ENCODE data around the gene CSNK2A1.

The CSNK2A1 gene

GRCh38 chr20:469746-470490 is 73.7 kb downstream of the CSNK2A1 start:
- TF ChIP-seq, protein P1, sequence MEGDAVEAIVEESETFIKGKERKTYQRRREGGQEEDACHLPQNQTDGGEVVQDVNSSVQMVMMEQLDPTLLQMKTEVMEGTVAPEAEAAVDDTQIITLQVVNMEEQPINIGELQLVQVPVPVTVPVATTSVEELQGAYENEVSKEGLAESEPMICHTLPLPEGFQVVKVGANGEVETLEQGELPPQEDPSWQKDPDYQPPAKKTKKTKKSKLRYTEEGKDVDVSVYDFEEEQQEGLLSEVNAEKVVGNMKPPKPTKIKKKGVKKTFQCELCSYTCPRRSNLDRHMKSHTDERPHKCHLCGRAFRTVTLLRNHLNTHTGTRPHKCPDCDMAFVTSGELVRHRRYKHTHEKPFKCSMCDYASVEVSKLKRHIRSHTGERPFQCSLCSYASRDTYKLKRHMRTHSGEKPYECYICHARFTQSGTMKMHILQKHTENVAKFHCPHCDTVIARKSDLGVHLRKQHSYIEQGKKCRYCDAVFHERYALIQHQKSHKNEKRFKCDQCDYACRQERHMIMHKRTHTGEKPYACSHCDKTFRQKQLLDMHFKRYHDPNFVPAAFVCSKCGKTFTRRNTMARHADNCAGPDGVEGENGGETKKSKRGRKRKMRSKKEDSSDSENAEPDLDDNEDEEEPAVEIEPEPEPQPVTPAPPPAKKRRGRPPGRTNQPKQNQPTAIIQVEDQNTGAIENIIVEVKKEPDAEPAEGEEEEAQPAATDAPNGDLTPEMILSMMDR (IDR thresholded peaks at IDR 0.05): no peak
- H3K27ac ChIP-seq: no peak overlapping the region

DNA sequence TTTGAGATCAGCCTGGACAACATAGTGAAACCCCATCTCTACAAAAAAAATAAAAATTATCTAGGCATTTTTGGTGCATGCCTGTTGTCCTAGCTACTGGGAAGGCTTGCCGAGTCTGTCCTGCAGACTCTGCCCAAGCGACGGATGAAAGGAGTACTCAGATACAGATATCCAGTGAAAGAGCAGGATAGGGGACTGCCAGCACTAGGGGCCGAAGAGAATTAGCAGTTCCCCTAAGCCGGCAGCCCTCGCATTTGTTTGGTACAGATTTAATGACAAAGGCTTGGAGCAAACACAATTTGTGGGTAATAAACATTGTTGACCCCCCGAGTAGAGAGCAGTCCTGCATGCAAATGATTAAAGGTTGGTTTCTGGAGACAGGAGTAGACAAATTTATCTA is 75.8 kb downstream of the CSNK2A1 start:
- TF ChIP-seq, protein P1 (IDR thresholded peaks at IDR 0.05): no peak
- no peak for TF ChIP-seq ZFX (IDR thresholded peaks at IDR 0.05; ENCODE audit: borderline replicate concordance)
- no peak overlapping the region for H3K27ac ChIP-seq

DNA sequence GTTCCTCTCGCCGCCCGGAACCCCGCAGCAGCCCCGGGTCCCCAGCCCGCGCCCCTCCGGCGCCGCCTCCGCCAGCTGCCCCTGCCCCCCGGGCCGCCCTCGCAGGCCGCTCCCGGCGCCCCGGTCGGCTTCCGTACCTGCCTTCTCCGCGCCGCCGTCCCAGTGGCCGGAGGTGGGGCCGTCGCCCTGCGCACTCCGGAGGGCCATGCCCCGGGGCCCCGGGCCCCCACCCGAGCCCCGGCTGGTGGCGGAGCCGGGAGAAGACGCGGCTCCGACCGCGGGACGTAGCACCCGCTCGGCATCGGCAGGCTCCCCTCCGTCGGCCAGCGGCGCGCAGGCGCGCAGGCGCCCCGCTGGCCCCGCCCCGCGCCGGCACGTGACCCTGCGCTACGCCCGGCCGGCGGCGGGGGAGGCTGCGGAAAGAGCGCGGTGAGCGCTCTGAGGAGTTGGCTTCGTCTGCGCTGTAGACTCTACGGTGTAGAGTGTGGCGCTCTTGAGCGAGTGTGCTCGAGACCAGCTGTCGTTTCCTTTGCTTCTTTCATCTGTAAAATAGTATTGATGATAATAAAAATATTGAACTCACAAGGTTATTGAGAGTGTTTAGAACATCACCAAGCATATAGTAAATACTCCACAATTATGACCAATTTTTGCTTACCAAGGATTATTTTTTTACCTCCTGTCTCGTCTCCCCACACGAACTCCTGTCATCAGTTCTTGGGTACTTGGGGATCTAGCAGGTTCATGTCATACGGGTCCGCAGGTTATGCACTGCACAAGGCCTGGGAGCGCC is 81.2 kb downstream of the CSNK2A1 start, which contains the start of gene TBC1D20:
Gene TBC1D20, minus strand, starts transcription at position 335 of the 793 bp plus-strand sequence. Its CDS starts 128 bp downstream, at position 207.
- peak within 1 kb of the TSS; percentile 65 for H3K27ac ChIP-seq
- no peak for TF ChIP-seq ZFX (IDR thresholded peaks at IDR 0.05; ENCODE audit: borderline replicate concordance)
- TF ChIP-seq, protein P1 (IDR thresholded peaks at IDR 0.05): peak; percentile 62

- peak overlapping the region; percentile 65 for H3K27ac ChIP-seq
- TF ChIP-seq, protein P1 (IDR thresholded peaks at IDR 0.05): no peak
- TF ChIP-seq ZFX (IDR thresholded peaks at IDR 0.05; ENCODE audit: borderline replicate concordance): no peak
Measured at GRCh38 chr20:461254-462198, 82.1 kb downstream of the CSNK2A1 start.

DNA sequence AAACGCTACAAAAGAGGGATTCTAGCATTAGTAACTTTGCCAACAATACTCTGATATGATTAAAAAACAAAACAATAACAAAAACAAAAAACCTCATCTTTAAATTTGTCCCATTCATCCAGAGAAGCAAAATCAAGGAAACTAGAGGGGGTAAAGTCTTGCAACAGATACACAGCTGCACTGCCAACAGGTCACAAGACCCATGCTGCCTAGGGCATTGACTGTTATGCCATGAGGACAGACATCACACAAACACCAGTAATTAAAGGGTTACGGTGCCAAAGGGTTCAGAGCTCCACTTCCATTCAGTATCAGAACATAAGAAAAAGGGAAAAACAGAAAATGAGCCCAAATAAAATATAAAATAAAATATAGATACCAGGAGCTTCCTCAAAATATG is 82.9 kb downstream of the CSNK2A1 start:
- H3K27ac ChIP-seq: no peak overlapping the region
- TF ChIP-seq, protein P1 (IDR thresholded peaks at IDR 0.05): no peak
- TF ChIP-seq ZFX (IDR thresholded peaks at IDR 0.05; ENCODE audit: borderline replicate concordance): no peak

DNA sequence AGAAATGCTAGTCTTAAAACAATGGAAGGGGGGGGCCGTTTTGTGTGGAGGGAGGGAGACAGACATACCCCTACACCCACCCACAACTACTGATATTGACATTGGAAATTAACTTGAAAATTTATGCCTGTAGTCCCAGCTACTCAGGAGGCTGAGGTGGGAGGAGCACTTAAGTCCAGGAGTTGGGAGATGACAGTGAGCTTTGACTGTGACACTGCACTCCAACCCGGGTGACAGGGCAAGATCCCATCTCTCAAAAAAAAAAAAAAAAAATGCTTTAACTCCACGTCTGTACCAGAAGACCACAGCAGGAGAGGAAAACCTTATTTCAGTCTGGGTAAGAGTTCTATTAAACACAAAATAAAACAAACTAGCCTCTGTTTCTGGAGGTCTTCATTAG is 83.4 kb downstream of the CSNK2A1 start:
- TF ChIP-seq, protein P1 (IDR thresholded peaks at IDR 0.05): no peak
- TF ChIP-seq ZFX (IDR thresholded peaks at IDR 0.05; ENCODE audit: borderline replicate concordance): no peak
- no peak overlapping the region for H3K27ac ChIP-seq

All from 22Rv1 (cell line).